Adrenal gland (tissue), 5 donors: Measurements from ENCODE around the gene CAMTA1.

Experiments used
- POLR2A ChIP-seq, 2 donors: fragments of 450-650 bp; IDR thresholded peaks; one replicate each; pipeline ENCODE4 v1.6.1; 2017; ENCODE audit warnings: antibody characterized with exemption in 2 of 2, mild to moderate bottlenecking in 2 of 2, moderate library complexity in 1 of 2
- TF ChIP-seq, protein P1 (sequence below), 6 experiments: fragments of 450-650 bp in 4 of 6; fragments of 200-600 bp in 2 of 6; sonication (generic) in 1 of 6; IDR thresholded peaks; 1 replicate in 5 of 6; 2 replicates in 1 of 6; pipeline versions ENCODE4 v1.5.1 to v1.8.0; 2016 to 2021; ENCODE audit warnings: antibody characterized with exemption in 6 of 6, mild to moderate bottlenecking in 2 of 6, moderate library complexity in 1 of 6
- donor health status: DM: no; HTN: no; CAD: no.

DNA sequence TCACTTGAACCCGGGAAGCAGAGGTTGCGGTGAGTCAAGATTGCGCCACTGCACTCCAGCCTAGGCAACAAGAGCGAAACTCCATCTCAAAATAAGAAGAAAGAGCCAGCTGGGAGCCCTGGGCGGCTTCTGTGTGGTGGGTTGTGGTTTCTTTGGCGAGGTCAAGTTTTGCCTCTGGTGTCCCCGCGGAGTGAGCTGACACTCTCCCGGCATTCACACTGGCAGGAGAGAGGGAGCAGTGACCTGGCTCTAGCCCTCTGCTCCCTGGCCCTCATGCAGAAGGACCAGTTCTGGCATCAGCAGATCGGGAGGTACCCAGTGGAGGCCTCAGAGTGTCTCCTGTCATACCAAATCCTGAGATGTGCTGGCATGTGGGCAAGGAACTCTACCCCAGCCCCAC, 904.8 kb downstream of the CAMTA1 start:
- TF ChIP-seq, protein P1, sequence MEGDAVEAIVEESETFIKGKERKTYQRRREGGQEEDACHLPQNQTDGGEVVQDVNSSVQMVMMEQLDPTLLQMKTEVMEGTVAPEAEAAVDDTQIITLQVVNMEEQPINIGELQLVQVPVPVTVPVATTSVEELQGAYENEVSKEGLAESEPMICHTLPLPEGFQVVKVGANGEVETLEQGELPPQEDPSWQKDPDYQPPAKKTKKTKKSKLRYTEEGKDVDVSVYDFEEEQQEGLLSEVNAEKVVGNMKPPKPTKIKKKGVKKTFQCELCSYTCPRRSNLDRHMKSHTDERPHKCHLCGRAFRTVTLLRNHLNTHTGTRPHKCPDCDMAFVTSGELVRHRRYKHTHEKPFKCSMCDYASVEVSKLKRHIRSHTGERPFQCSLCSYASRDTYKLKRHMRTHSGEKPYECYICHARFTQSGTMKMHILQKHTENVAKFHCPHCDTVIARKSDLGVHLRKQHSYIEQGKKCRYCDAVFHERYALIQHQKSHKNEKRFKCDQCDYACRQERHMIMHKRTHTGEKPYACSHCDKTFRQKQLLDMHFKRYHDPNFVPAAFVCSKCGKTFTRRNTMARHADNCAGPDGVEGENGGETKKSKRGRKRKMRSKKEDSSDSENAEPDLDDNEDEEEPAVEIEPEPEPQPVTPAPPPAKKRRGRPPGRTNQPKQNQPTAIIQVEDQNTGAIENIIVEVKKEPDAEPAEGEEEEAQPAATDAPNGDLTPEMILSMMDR (IDR thresholded peaks at IDR 0.05) = no peak
- TF ChIP-seq POLR2A (IDR thresholded peaks at IDR 0.05) = no peak
